HCT116 (cell line): ENCODE data around the gene TP63.

Experiments
- CEBPB ChIP-seq: IDR thresholded peaks from 2 replicates; pipeline ENCODE4 v1.6.1; 2012; ENCODE audit warnings: low read depth
- CTCF ChIP-seq, 3 experiments: fragments of 200-600 bp in 1 of 3; sonication (generic) in 1 of 3; IDR thresholded peaks in 2 of 3; conservative IDR thresholded peaks in 1 of 3; 2 replicates each; pipeline ENCODE4 v1.5.1; 2012 to 2017; ENCODE audit warnings: low read depth in 2 of 3, low read length in 2 of 3, antibody characterized with exemption in 1 of 3, borderline replicate concordance in 1 of 3, control low read depth in 1 of 3, mild to moderate bottlenecking in 1 of 3, mixed read lengths in 1 of 3, mixed run types in 1 of 3, moderate library complexity in 1 of 3; ENCODE audit not compliant: insufficient read depth in 1 of 3
- EZH2 ChIP-seq: fragments of 200-600 bp; sonication (generic); IDR thresholded peaks from 2 replicates; pipeline ENCODE4 v1.6.1; 2017; ENCODE audit warnings: antibody characterized with exemption, mixed run types
- POLR2A ChIP-seq: IDR thresholded peaks from 2 replicates; pipeline ENCODE4 v1.7.0; 2011; ENCODE audit warnings: borderline replicate concordance; ENCODE audit not compliant: insufficient read depth, insufficient read length; ENCODE audit errors: extremely low read depth
- RAD21 ChIP-seq: IDR thresholded peaks from 2 replicates; pipeline ENCODE4 v1.6.1; 2012; ENCODE audit warnings: low read depth, mild to moderate bottlenecking
- SIN3A ChIP-seq: IDR thresholded peaks from 2 replicates; pipeline ENCODE4 v1.6.1; 2012; ENCODE audit warnings: low read depth
- YY1 ChIP-seq: IDR thresholded peaks from 2 replicates; pipeline ENCODE4 v1.6.1; 2011; ENCODE audit warnings: low read length, low read depth, moderate library complexity, mild to moderate bottlenecking; ENCODE audit not compliant: insufficient replicate concordance; ENCODE audit errors: extremely low read depth
- TF ChIP-seq, protein P1 (sequence below): IDR thresholded peaks from 2 replicates; pipeline ENCODE4 v1.6.1; 2012; ENCODE audit warnings: low read depth

DNA sequence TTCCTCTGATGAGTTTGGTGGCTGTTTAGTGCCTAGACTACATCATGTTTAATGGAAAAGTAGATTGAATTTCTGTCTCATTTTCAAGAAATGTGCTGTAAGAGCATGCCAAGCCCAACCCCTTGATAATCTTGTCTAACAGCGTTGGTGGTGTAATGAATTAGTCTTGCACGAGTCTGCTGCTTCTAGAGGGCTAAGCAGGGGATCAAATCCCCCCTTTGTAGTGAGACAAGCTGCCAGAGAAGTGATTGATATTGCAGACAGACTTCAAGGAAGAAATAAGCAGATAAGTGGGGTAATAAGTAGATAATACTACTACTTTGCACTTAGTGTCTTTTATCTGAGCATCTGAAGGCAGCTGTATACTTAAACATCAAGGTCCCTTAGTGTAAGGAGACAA, 141.4 kb downstream of the TP63 start:
- TF ChIP-seq POLR2A (no peak), CTCF (IDR thresholded peaks at IDR 0.05 in 2 of 3, conservative IDR thresholded peaks at IDR 0.05 in 1 of 3; ENCODE audit: borderline replicate concordance in 1 of 3, insufficient read depth in 1 of 3, low read depth in 2 of 3, low read length in 2 of 3) (no peak), CEBPB (no peak), SIN3A (no peak), EZH2 (no peak), RAD21 (no peak), YY1 (no peak)
- TF ChIP-seq, protein P1, sequence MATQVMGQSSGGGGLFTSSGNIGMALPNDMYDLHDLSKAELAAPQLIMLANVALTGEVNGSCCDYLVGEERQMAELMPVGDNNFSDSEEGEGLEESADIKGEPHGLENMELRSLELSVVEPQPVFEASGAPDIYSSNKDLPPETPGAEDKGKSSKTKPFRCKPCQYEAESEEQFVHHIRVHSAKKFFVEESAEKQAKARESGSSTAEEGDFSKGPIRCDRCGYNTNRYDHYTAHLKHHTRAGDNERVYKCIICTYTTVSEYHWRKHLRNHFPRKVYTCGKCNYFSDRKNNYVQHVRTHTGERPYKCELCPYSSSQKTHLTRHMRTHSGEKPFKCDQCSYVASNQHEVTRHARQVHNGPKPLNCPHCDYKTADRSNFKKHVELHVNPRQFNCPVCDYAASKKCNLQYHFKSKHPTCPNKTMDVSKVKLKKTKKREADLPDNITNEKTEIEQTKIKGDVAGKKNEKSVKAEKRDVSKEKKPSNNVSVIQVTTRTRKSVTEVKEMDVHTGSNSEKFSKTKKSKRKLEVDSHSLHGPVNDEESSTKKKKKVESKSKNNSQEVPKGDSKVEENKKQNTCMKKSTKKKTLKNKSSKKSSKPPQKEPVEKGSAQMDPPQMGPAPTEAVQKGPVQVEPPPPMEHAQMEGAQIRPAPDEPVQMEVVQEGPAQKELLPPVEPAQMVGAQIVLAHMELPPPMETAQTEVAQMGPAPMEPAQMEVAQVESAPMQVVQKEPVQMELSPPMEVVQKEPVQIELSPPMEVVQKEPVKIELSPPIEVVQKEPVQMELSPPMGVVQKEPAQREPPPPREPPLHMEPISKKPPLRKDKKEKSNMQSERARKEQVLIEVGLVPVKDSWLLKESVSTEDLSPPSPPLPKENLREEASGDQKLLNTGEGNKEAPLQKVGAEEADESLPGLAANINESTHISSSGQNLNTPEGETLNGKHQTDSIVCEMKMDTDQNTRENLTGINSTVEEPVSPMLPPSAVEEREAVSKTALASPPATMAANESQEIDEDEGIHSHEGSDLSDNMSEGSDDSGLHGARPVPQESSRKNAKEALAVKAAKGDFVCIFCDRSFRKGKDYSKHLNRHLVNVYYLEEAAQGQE, result no peak
